Transverse colon (tissue), 4 donors: Measurements from ENCODE around the gene HIVEP1. TPM values are rescaled to one million over a fixed set of nuclear protein-coding genes. Genes with fewer than 3 reads are reported as not detected.

ENCODE experiments used
- DNase-seq: peaks from one replicate; pipeline ENCODE4 v3.0.0-alpha.2; 2019
- H3K27ac ChIP-seq, 4 donors: fragments of 200-600 bp; sonication (generic); 2 replicates each; pipeline ENCODE4 v1.5.1; 2016 to 2018; ENCODE audit warnings: inconsistent platforms in 4 of 4
- H3K27me3 ChIP-seq: fragments of 200-600 bp; sonication (generic); 2 replicates; pipeline ENCODE4 v1.5.1; 2017; ENCODE audit warnings: inconsistent platforms
- H3K36me3 ChIP-seq, 4 donors: fragments of 200-600 bp; sonication (generic); 2 replicates each; pipeline ENCODE4 v1.5.1; 2017 to 2019; ENCODE audit warnings: inconsistent platforms in 4 of 4
- H3K4me1 ChIP-seq, 4 donors: fragments of 200-600 bp; sonication (generic); 2 replicates each; pipeline ENCODE4 v1.5.1; 2017 to 2020; ENCODE audit warnings: inconsistent platforms in 4 of 4
- H3K4me3 ChIP-seq, 4 donors: fragments of 200-600 bp; sonication (generic); 1 replicate in 1 of 4; 2 replicates in 3 of 4; pipeline versions ENCODE4 v1.5.1 to v1.6.1; 2017 to 2019; ENCODE audit warnings: inconsistent platforms in 4 of 4
- H3K9me3 ChIP-seq, 2 donors: fragments of 200-600 bp; sonication (generic); 2 replicates each; pipeline ENCODE4 v1.5.1; 2017 to 2019; ENCODE audit warnings: inconsistent platforms in 2 of 2
- EP300 ChIP-seq: sonication (generic); formaldehyde crosslinking; IDR thresholded peaks from one replicate; pipeline ENCODE4 v1.6.1; 2017; ENCODE audit warnings: antibody characterized with exemption, low read depth
- POLR2A ChIP-seq: fragments of 450-650 bp; IDR thresholded peaks from one replicate; pipeline ENCODE4 v1.6.1; 2016; ENCODE audit warnings: antibody characterized with exemption, mild to moderate bottlenecking, moderate library complexity
- POLR2AphosphoS5 ChIP-seq, 3 donors: sonication (generic); formaldehyde crosslinking; IDR thresholded peaks; one replicate each; pipeline ENCODE4 v1.6.1; 2016; ENCODE audit warnings: antibody characterized with exemption in 3 of 3
- WGBS, 2 donors: methylation state at CpG; one replicate each; pipeline ENCODE4 v1.1.5; 2018; ENCODE audit warnings: low coverage in 1 of 2; 5-methylcytosine and 5-hydroxymethylcytosine counted together
- in situ Hi-C, 4 donors: fragments of 200-750 bp; cut with MboI; loops; one replicate each; pipeline versions ENCODE4 v1.15.0 to v1.15.1; 2017; ENCODE audit warnings: low sequenced_read_pairs in 3 of 4, low pct_ligation_motif_present in 1 of 4, low pct_unique_long_range_greater_than_20kb in 1 of 4
- intact Hi-C: fragments of 100-400 bp; cut with DNase I; formaldehyde crosslinking; loops from one replicate; pipeline ENCODE4 v1.15.1; 2023; ENCODE audit warnings: low total_unique reads
- total RNA-seq, 4 donors: library from RNA; depleted of rRNA; stranded (reverse); fragments of >200 nt; gene quantifications; one replicate each; pipeline ENCODE4 v1.1.0, GENCODE V29; 2016
- TF ChIP-seq, protein P1 (sequence below), 5 experiments: fragments of 200-600 bp in 3 of 5; fragments of 450-650 bp in 2 of 5; sonication (generic) in 3 of 5; IDR thresholded peaks; 1 replicate in 2 of 5; 2 replicates in 3 of 5; pipeline ENCODE4 v1.5.1; 2016 to 2017; ENCODE audit warnings: antibody characterized with exemption in 5 of 5, inconsistent platforms in 3 of 5, mild to moderate bottlenecking in 2 of 5, moderate library complexity in 1 of 5

HIVEP1 gene
- total RNA-seq, 4 donors from 2014 or later = 18.9 to 90.9 (median 30.5) TPM

GRCh38 chr6:12069891-12070529 is 57.9 kb downstream of the HIVEP1 start:
- Histone ChIP-seq H3K4me1 (peaks cover 0 to 6% (median 3%) of the 10 kb centered on the region in 4 donors), H3K27ac (no peak overlapping the region), H3K36me3 (no peaks in the 10 kb centered on the region), H3K4me3 (no peak overlapping the region), H3K27me3 (no peaks in the 10 kb centered on the region), H3K9me3 (no peaks in the 10 kb centered on the region)
- in situ Hi-C loops = no loop called here
- intact Hi-C loops = loop anchor here (5.0 kb wide), 1 partner anchor 982 kb away; no protein-coding TSS in a partner anchor
- WGBS, 2 donors = 92% methylated on average over 9 of the region's 9 CpGs
- TF ChIP-seq POLR2A (no peak), EP300 (no peak), POLR2AphosphoS5 (IDR thresholded peaks at IDR 0.05) (no peak)
- TF ChIP-seq, protein P1, sequence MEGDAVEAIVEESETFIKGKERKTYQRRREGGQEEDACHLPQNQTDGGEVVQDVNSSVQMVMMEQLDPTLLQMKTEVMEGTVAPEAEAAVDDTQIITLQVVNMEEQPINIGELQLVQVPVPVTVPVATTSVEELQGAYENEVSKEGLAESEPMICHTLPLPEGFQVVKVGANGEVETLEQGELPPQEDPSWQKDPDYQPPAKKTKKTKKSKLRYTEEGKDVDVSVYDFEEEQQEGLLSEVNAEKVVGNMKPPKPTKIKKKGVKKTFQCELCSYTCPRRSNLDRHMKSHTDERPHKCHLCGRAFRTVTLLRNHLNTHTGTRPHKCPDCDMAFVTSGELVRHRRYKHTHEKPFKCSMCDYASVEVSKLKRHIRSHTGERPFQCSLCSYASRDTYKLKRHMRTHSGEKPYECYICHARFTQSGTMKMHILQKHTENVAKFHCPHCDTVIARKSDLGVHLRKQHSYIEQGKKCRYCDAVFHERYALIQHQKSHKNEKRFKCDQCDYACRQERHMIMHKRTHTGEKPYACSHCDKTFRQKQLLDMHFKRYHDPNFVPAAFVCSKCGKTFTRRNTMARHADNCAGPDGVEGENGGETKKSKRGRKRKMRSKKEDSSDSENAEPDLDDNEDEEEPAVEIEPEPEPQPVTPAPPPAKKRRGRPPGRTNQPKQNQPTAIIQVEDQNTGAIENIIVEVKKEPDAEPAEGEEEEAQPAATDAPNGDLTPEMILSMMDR (IDR thresholded peaks at IDR 0.05) = no peak
- DNase-seq = no peak

DNA sequence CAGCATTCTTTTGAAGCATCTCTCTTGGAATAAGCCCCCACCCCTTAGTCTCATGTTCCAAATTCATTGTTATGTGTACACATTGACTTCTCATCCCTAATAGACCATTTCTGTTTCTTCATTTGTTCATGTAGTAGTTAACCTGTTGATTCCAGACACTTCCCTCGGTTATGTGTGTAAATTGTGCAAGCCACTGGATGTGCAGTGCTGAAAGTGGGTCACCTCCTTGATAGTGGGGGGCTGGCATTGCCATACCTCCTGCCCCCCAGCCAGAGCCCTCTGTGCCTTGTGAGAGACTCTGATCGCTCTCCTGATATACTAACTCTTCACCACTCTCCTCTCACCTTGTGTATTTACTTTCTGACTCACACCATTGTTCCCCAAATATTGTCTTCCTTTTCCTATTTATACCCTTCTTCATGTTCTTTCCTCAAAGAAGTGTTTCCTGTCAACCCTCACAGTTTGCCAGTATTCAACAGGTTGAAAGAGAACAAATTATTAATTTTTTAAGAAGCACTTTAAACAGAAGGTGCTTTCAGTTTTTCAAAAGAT is 59.0 kb downstream of the HIVEP1 start:
- in situ Hi-C loops (no loop called here), intact Hi-C loops (loop anchor here (5.0 kb wide), 1 partner anchor 981 kb away; no protein-coding TSS in a partner anchor)
- no peaks in the 10 kb centered on the region for H3K9me3 ChIP-seq
- no peak overlapping the region for H3K4me3 ChIP-seq
- DNase-seq = no peak
- H3K4me1 ChIP-seq = peaks cover 0 to 7% (median 3%) of the 10 kb centered on the region in 4 donors
- H3K27me3 ChIP-seq = no peaks in the 10 kb centered on the region
- no peaks in the 10 kb centered on the region for H3K36me3 ChIP-seq
- WGBS, 2 donors = 83 to 100% methylated on average over 1 to 2 of the region's 2 CpGs
- H3K27ac ChIP-seq = no peak overlapping the region
- TF ChIP-seq, protein P1 (IDR thresholded peaks at IDR 0.05) = no peak
- TF ChIP-seq POLR2A (no peak), POLR2AphosphoS5 (IDR thresholded peaks at IDR 0.05) (no peak), EP300 (no peak)

GRCh38 chr6:12075067-12075563 is 63.0 kb downstream of the HIVEP1 start:
- intact Hi-C loops = no loop called here
- no peak overlapping the region for H3K27ac ChIP-seq

More at GRCh38 chr6:12075067-12075563, 63.0 kb downstream of the HIVEP1 start:
- in situ Hi-C loops = no loop called here
- peaks cover 0 to 6% (median 2%) of the 10 kb centered on the region in 4 donors for H3K4me1 ChIP-seq
- 66 to 82% methylated on average over 5 to 9 of the region's 9 CpGs for WGBS, 2 donors
- H3K9me3 ChIP-seq = no peaks in the 10 kb centered on the region
- H3K4me3 ChIP-seq = no peak overlapping the region
- TF ChIP-seq POLR2AphosphoS5 (IDR thresholded peaks at IDR 0.05) (no peak), POLR2A (no peak)
- TF ChIP-seq, protein P1 (IDR thresholded peaks at IDR 0.05) = peak in 4 of 5 experiments; percentile 20 to 38 (median 26)
- DNase-seq = no peak
- H3K27me3 ChIP-seq = no peaks in the 10 kb centered on the region
- no peaks in the 10 kb centered on the region for H3K36me3 ChIP-seq
